ENCODE data around the gene PHOSPHO1.

DNA sequence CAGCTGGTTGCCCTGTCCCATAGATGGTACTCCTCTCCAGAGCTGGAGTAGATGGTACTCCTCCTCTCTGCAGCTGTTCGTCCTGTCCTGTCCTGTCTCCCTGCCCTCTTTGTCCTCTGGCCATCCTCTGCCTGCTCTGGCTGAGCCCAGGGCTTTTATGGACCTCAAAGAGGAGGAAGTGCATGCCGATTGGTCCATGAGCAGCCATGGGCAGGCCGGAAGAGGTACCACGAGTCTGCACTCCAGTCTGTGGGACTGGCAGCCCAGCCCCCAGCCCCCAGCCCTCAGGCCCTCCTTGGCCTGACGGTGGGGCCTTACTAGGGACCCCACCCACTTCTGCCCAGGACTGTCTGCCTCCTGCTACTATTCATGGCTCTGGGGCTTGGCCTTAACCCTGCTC is 47.2 kb downstream of the PHOSPHO1 start:
- TF ChIP-seq, protein P1, sequence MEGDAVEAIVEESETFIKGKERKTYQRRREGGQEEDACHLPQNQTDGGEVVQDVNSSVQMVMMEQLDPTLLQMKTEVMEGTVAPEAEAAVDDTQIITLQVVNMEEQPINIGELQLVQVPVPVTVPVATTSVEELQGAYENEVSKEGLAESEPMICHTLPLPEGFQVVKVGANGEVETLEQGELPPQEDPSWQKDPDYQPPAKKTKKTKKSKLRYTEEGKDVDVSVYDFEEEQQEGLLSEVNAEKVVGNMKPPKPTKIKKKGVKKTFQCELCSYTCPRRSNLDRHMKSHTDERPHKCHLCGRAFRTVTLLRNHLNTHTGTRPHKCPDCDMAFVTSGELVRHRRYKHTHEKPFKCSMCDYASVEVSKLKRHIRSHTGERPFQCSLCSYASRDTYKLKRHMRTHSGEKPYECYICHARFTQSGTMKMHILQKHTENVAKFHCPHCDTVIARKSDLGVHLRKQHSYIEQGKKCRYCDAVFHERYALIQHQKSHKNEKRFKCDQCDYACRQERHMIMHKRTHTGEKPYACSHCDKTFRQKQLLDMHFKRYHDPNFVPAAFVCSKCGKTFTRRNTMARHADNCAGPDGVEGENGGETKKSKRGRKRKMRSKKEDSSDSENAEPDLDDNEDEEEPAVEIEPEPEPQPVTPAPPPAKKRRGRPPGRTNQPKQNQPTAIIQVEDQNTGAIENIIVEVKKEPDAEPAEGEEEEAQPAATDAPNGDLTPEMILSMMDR (IDR thresholded peaks at IDR 0.05) = no peak
- TF ChIP-seq ZFX (IDR thresholded peaks at IDR 0.05; ENCODE audit: borderline replicate concordance) = no peak
